Measurements from ENCODE around the gene GSTCD.
"Not testable (repeated sequence)": the region's sequence is repeated elsewhere in the genome, so short reads cannot be mapped to it uniquely, and the experiment has no call there.

GSTCD gene

DNA sequence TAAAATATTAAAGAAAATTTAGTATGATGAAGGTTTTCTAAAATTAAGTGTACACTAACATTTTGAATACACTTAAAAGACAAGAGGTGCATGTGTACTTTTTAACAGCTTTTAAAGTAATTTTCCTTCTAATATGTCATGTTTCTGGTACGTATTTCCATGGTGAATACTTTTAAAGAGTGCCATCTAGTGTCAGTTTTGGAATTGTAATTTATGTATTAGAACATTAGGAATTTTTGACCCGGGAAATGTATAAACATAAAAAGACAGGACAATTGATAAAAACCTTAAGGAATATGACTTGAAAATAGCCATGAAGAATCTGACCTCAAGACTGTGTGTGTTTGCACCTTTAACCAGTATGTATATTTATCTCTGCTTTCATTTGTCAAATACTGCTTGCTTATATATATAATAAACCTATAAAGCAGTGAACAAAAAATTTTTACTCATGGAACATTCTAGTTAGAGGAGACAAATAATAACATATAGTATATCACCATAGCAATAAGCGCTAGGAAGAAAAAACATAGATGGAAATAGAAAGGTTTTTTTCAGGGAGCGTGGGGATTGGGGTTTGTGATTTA lies 7.2 kb downstream of the GSTCD start:
- no peak for DNase-seq (ENCODE audit: low read depth, low spot score)

GRCh38 chr4:105719204-105719603 lies 10.6 kb downstream of the GSTCD start:
- no peak for DNase-seq (ENCODE audit: low read depth, low spot score)

DNA sequence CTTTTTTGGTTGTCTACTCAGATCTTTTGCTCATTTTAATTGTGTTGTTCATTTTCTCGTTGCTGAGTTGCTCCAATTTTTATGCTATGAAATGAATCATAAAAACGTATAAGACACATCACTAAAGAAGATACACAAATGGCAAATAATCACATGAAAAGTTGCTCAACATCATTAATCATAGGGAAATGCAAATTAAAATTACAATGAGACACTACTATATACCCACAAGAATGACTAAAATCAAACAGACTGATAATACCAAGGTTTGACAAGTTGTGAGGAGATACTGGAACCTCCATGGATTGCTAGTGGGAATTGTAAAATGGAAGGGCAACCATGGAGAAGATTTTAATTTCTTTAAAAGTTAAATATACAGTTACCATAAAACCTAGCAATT lies 17.0 kb downstream of the GSTCD start:
- DNase-seq (ENCODE audit: low read depth, low spot score): no peak

GRCh38 chr4:105729895-105730294 lies 21.3 kb downstream of the GSTCD start:
- DNase-seq (ENCODE audit: low read depth, low spot score): not testable (repeated sequence)

- not testable (repeated sequence) for DNase-seq (ENCODE audit: low read depth, low spot score)
These were observed 26.6 kb downstream of the GSTCD start for GRCh38 chr4:105735217-105735616.

GRCh38 chr4:105741548-105741947 lies 33.0 kb downstream of the GSTCD start:
- no peak for DNase-seq (ENCODE audit: low read depth, low spot score)

- DNase-seq (ENCODE audit: low read depth, low spot score): no peak
These were observed 39.6 kb downstream of the GSTCD start for GRCh38 chr4:105748222-105748621.

GRCh38 chr4:105751718-105752299 lies 43.2 kb downstream of the GSTCD start:
- DNase-seq (ENCODE audit: low read depth, low spot score): no peak

GRCh38 chr4:105753361-105753760 lies 44.8 kb downstream of the GSTCD start:
- DNase-seq (ENCODE audit: low read depth, low spot score): no peak

- no peak for DNase-seq (ENCODE audit: low read depth, low spot score)
These were observed 46.8 kb downstream of the GSTCD start for GRCh38 chr4:105755375-105755774.

- DNase-seq (ENCODE audit: low read depth, low spot score): no peak
These were observed 50.4 kb downstream of the GSTCD start for GRCh38 chr4:105758958-105759357.

GRCh38 chr4:105765690-105766407 lies 57.3 kb downstream of the GSTCD start:
- no peak for DNase-seq (ENCODE audit: low read depth, low spot score)

DNA sequence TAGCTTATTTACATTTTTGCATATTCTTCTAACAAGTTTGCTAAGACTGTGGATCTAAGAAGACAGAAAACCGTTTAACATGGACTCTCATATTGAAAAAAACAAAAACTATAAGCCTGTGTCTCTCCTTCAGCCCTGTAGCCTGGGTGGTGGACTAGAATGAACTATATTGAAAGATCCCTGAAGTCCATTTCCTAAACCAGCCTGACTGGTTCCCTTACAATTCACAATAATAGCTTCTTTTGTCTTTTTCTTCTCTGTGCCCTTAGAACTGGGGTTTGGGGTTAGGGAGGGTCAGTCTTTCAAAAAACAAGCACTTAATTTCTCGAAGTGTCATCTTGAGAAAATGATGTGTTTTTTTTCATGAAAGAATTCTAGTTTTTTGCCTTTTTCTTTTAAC lies 59.0 kb downstream of the GSTCD start:
- DNase-seq (ENCODE audit: low read depth, low spot score): no peak

DNA sequence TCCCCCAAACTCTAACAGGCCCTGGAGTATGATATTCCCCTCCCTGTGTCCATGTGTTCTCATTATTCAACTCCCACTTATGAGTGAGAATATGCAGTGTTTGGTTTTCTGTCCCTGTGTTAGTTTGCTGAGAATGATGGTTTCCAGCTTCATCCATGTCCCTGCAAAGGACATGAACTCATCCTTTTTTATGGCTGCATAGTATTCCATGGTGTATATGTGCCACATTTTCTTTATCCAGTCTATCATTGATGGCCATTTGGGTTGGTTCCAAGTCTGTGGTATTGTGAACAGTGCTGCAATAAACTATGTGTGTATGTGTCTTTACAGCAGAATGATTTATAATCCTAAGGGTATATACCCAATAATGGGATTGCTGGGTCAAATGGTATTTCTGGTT lies 61.9 kb downstream of the GSTCD start:
- not testable (repeated sequence) for DNase-seq (ENCODE audit: low read depth, low spot score)

- DNase-seq (ENCODE audit: low read depth, low spot score): not testable (repeated sequence)
These were observed 63.5 kb downstream of the GSTCD start for GRCh38 chr4:105772065-105772464.

- not testable (repeated sequence) for DNase-seq (ENCODE audit: low read depth, low spot score)
These were observed 67.3 kb downstream of the GSTCD start for GRCh38 chr4:105775760-105776415.

- DNase-seq (ENCODE audit: low read depth, low spot score): no peak
These were observed 71.6 kb downstream of the GSTCD start for GRCh38 chr4:105780176-105780575.

- DNase-seq (ENCODE audit: low read depth, low spot score): no peak
These were observed 76.2 kb downstream of the GSTCD start for GRCh38 chr4:105784761-105785160.

- no peak for DNase-seq (ENCODE audit: low read depth, low spot score)
These were observed 77.2 kb downstream of the GSTCD start for GRCh38 chr4:105785792-105786191.

DNA sequence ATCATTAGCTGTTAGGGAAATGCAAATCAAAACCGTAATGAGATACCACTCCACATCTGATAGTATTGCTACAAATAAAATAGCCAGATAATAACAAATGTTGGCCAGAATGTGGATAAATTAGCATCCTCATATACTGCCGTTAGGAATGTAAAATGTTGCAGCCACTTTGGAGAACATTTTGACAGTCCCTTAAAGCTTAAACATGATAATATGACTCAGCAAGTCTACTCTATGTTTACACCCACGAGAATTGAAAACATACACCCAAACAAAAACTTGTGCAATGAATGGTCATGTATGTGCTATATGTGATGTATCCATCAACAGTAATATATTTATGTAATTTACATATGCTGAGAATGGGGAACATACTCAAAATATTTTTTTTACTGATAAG lies 78.2 kb downstream of the GSTCD start:
- DNase-seq (ENCODE audit: low read depth, low spot score): no peak

DNA sequence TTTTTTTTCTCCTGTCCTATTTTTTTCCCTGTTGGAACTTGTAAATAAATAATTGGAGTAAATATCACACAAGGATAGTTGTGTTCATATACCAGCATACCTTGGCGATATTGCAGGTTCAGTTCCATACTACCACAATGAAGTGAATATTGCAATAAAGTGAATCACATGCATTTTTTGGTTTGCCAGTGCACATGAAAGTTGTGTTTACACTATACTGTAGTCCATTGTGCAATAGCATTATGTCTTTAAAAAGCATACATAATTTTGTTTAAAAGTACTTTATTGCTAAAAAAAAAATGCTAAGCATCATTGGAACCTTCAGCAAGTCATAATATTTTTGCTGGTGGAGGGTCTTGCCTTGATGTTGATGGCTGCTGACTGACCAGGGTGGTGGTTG lies 88.6 kb downstream of the GSTCD start:
- no peak for DNase-seq (ENCODE audit: low read depth, low spot score)

DNA sequence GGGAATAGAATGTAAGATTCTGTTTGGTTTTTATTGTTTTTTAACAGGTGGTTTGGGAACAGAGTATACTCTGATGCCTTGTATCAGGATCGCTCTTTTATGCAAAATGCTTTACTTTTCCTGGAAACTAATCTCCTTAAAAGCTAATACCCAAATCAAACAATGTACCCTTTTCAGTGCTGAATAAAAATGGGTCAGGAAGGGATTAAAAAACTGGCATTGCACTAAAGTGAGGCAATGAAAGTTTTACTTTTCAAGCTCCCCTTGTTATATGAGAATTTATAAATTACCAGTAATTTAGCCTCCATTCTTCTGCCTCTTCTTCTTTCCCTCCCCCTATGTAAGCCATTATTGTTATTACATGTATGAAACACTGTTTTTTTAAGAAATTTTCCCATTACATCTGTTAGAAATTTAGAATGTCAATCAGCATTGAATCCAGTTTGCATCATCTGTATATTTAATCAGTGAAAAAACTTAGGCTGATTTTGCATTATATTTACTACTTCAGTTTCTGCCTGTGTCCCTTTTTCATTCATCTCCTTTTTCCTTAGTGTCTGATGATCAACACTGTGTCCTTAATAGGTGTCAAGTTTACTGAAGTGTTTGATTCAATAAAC lies 97.0 kb downstream of the GSTCD start:
- no peak for DNase-seq (ENCODE audit: low read depth, low spot score)

All from activated naive CD8-positive, alpha-beta T cell treated with anti-CD3 and anti-CD28 coated beads, Interleukin-2, amount 50 U/mL, for 16 hours (primary cell).